Measurements from ENCODE around the gene TADA3. TPM values are rescaled to one million over a fixed set of nuclear protein-coding genes. Genes with fewer than 3 reads are reported as not detected.
"Not testable (repeated sequence)": the region's sequence is repeated elsewhere in the genome, so short reads cannot be mapped to it uniquely, and the experiment has no call there.

TADA3 gene
- total RNA-seq, 1 experiment from 2014 or later: 68.7 TPM

DNA sequence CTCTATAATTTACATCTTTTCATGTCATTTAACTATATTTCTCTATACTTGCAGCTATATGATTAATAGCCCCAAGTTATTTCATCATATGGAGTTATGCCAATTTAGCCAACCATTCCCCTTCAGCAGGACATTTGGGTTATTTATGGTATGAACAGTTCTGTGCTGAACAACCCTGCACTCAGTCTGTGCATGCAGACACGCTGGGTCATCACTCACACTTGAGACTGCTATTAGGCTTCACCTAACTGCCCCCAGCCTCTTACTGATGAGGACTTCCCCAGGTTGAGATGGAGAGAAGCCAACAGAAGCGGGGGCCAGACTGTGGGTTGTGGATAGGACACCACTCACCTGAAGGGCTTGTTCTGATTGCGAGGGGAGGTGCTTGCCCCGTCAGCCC lies 7.3 kb downstream of the TADA3 start:
- no peak for DNase-seq (ENCODE audit: low spot score)

DNA sequence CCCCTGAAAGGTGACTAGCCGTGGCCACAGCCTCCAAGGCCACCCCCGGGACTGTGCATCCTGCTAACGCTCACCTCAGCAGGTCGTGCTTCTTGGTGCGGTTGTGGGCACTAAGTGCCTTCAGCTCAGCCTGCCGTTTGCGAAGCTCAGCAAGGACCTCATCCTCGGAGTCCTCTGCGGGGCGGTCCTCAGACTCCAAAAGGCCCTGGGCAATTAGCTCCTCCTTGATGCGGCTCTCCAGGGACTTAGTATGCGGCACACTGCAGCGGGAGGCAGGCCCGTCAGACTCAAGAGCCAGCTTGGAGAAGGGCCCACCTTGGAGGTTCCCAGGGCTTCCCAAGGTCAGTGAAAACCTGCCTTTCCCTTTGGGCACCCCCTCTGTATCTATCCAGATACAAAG lies 8.3 kb downstream of the TADA3 start:
- no peak for DNase-seq (ENCODE audit: low spot score)

DNA sequence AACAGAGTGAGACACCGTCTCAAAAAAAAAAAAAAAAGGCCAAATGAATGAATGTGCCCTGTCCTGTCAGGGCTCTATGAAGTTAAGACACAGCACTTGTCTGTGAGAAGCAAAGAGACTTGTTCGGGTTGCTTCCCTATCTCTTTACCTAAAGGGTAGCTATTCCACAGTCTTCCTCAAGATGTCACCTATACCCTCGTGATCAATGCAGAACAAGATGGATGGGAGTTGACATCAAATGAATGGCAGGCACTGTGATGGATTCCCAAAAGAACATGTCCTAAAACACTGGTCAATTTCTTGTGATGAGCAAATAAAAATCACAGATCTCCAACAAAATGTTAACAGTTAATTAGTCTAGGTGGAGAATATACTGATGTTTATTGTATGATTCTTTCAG lies 9.5 kb downstream of the TADA3 start:
- no peak for DNase-seq (ENCODE audit: low spot score)

DNA sequence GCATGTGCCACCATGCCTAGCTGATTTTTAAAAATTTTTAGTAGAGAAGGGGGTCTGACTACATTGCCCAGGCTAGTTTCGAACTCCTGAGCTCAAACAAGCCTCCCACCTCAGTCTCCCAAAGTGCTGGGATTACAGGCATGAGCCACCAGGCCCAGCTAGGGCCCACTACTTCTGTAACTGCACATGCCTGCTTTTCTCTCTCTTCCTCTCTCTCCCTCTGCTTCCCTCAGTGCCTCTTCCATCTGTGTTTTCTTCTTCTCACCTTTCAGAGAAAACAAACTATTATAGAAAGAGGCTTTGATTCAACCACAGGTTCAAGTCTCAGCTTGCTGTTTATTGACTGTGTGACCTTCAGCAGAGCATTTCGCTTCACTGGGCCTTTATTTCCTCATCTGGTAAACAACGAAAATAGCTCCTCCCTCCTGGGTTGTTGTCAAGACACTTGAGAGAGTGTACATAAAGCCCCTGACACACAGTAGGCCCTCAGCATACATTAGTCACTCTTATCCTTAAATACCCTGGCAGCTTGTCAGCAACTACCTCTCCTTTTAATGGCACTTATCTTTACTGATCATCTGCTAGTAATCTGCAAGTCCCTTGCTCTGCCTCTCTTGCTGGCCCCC lies 10.2 kb downstream of the TADA3 start:
- no peak for DNase-seq (ENCODE audit: low spot score)

- DNase-seq (ENCODE audit: low spot score): no peak
Observed at GRCh38 chr3:9781551-9781950, 10.7 kb downstream of the TADA3 start.

GRCh38 chr3:9780910-9781309 lies 11.4 kb downstream of the TADA3 start:
- DNase-seq (ENCODE audit: low spot score): no peak

DNA sequence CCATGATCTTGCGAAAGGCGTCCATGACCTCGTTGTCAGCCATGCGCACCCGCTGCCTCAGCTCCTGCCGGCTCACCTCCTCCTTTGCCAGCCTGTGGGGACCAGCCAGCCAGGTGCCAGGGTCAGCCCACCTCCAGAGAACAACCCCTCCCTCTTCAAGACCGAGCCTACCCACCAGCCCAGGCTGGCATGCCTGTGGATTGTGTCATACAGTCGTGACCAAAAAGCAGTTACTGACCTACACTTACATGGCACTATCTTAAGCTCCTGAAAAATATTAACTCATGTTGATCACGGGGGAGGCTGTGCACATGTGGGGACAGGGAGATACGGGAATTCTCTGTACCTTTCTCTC lies 11.8 kb downstream of the TADA3 start:
- no peak for DNase-seq (ENCODE audit: low spot score)

- no peak for DNase-seq (ENCODE audit: low spot score)
Observed at GRCh38 chr3:9779721-9780457, 12.4 kb downstream of the TADA3 start.

DNA sequence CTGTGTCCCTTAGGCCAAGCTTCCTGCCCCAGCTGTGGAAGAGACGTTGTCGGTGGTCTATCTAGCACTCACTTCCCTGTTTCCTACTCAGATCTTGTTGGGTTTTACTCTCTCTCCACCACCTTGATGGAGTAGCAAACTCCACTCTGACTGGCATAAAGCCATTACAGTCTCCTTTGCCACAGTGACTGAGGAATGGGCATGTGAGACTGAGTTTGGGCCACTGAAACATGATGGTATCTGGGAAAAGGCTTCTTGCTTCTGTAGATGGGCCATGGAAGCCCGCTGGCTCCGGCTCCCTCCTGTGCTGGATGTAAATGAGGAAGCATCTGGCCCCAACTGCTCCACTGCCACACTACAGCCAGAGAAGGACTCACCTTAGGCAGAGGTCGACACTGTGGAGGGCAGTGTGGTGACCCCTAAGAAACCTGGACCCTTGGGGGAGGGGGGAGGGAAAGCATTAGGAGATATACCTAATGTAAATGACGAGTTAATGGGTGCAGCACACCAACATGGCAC lies 13.1 kb downstream of the TADA3 start:
- DNase-seq (ENCODE audit: low spot score): no peak

- DNase-seq (ENCODE audit: low spot score): no peak
Observed at GRCh38 chr3:9778143-9779074, 13.9 kb downstream of the TADA3 start.

- no peak for DNase-seq (ENCODE audit: low spot score)
Observed at GRCh38 chr3:9777694-9778021, 14.6 kb downstream of the TADA3 start.

- DNase-seq (ENCODE audit: low spot score): no peak
Observed at GRCh38 chr3:9776896-9777693, 15.2 kb downstream of the TADA3 start.

DNA sequence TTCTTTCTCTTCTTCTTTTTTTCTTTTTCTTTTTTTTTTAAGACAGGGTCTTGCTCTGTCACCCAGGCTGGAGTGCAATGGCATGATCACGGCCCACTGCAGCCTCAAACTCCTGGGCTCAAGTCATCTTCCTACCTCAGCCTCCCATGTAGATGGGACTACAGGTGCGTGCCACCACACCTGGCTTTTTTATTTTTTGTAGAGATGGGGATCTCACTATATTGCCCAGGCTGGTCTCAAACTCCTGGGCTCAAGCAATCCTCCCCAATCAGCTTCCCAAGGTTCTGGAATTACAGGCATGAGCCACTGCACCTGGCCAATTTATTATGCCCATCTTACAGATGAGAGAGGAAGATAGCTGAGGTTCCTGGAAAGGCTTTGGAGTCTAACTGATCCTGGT lies 21.3 kb downstream of the TADA3 start:
- DNase-seq (ENCODE audit: low spot score): not testable (repeated sequence)

GRCh38 chr3:9770276-9770812 lies 21.9 kb downstream of the TADA3 start:
- no peak for DNase-seq (ENCODE audit: low spot score)

GRCh38 chr3:9769426-9770275 lies 22.6 kb downstream of the TADA3 start, which contains the start of gene CAMK1:
TSS of gene CAMK1 (minus strand) at chr3:9769947. CDS start at chr3:9767749, 2,198 bp downstream.
- no peak for DNase-seq (ENCODE audit: low spot score)

- DNase-seq (ENCODE audit: low spot score): no peak
Observed at GRCh38 chr3:9769012-9769411, 23.3 kb downstream of the TADA3 start.

DNA sequence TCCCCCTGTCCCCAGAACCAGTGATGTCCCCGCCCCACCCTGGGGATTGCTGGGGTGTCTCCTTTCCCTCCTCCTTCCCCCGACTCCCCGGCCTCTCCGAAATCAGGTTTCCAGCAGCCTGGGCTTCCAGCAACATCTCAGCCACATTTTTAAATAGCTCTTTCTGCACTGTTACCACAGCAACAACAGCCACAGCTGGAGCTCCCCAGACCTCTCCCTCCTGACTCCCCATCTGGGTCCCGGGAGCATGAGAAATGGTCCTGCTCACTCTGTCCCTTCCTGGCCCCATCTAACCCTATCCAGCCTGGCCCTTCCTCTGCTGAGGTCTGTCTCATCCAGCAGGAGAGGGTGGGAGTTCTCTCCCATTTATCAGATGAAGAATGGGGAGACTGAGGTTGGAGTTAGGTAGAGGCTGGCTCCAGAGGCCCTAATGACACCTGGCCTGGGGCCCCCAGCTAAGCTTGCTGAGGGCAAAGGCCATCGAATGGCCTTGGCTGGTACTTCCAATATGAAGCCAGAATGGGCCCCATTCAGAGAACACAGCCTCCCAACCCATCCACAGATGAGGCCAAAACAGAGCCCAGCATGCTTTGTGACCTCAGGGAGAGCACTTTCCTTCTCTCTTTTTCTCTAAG lies 24.0 kb downstream of the TADA3 start:
- DNase-seq (ENCODE audit: low spot score): no peak

DNA sequence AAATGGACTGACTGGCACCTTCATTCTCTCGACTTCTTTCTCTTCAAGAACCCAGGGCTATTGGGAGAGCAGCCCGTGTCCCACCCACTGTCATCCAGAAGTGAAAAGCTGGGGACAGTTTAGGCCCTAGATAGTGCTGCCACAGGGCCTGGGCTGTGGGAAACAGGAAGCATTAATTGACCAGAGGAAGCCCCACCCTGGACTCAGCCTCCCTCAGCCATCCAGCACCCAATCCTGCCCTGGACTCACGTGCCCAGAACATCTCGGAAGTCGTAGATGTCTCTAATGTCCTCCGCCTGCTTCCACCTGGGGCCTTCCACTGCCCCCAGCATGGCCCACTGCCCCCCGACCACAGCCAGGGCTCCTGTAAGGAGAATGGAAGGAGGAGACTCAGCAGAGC lies 24.9 kb downstream of the TADA3 start:
- DNase-seq (ENCODE audit: low spot score): no peak

DNA sequence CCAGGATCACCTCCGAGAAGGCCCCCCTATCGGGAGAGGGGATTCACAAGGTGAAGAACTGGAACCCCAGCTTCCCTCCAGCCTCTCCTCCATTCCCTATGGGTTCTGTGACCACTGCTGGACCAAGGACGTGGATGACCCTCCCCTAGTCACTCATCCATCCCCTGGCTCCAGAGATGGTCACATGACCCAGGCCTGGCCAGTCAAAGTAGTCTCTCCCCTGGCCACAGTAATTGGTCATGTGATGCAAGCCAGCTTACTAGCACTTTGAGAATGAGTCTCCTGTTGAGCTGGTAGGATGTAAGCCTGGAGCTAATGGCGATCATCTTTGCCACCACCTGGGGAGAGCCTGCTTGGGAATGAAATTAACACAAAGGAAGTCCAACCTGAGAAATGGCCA lies 26.4 kb downstream of the TADA3 start:
- DNase-seq (ENCODE audit: low spot score): no peak

- no peak for DNase-seq (ENCODE audit: low spot score)
Observed at GRCh38 chr3:9762871-9763270, 29.4 kb downstream of the TADA3 start.
